IPS-18a (cell line): ENCODE data around the gene GMPR.
A peak's percentile ranks its signal among the peaks of the same experiment; 100 is the strongest.

Experiments used
- H3K27ac ChIP-seq: one replicate; pipeline ENCODE4 v1.5.1; 2013; ENCODE audit warnings: low read length
- H3K27me3 ChIP-seq: one replicate; pipeline ENCODE4 v1.6.1; 2013; ENCODE audit warnings: mild to moderate bottlenecking, low read length; ENCODE audit not compliant: control insufficient read depth, insufficient read depth
- H3K36me3 ChIP-seq: one replicate; pipeline ENCODE4 v1.6.1; 2013; ENCODE audit warnings: low read depth, low read length; ENCODE audit not compliant: control insufficient read depth
- H3K4me1 ChIP-seq: one replicate; pipeline ENCODE4 v1.6.1; 2013; ENCODE audit warnings: low read depth, low read length; ENCODE audit not compliant: control insufficient read depth
- H3K4me3 ChIP-seq: one replicate; pipeline ENCODE4 v1.5.1; 2013; ENCODE audit warnings: low read length
- H3K9ac ChIP-seq: one replicate; pipeline ENCODE4 v1.6.1; 2013; ENCODE audit warnings: mild to moderate bottlenecking, low read length, moderate library complexity
- H3K9me3 ChIP-seq: one replicate; pipeline ENCODE4 v1.6.1; 2013; ENCODE audit warnings: low read depth, low read length; ENCODE audit not compliant: control insufficient read depth

GMPR gene

DNA sequence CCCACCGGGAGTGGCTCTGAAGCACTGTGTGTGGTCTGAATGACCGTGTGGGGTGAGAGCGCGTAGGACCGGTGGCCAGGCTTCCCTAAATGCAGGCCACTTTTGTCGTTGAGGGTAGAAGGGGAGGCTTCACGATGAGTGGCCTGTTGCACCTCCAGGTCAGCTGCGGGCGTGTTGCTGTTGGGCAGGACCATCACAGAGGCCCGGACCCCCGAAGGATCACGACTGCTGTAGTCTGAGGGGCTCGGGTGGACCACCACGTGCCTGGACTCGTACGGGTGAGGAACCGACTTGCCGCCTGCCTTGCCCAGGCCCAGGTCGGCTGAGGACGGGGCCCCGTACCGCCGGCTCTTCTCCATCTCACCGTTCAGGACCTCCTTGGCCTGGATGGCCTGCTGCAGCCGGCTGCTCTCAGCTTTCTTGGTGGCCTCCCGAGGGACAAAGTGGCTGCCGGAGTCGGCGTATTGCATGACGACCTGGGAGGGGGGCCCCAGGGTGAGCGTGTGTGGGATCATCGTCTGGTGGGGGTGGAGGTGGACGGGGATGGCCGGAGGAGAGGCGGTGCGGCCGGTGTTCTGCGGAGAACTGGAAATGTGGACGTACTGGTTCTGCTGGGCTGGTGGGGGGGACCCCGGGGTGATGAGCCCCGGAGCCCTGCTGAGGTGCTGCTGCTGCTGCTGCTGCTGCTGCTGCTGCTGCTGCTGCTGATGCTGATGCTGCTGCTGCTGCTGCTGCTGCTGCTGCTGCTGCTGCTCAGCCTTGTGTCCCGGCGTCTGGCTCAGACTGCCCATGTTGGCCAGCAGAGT lies 88.8 kb downstream of the GMPR start:
- Histone ChIP-seq H3K4me3 (no peak overlapping the region), H3K4me1 (peaks cover 15% of the 10 kb centered on the region), H3K27me3 (no peaks in the 10 kb centered on the region), H3K36me3 (no peaks in the 10 kb centered on the region), H3K9me3 (no peaks in the 10 kb centered on the region), H3K27ac (no peak overlapping the region), H3K9ac (no peak overlapping the region)

DNA sequence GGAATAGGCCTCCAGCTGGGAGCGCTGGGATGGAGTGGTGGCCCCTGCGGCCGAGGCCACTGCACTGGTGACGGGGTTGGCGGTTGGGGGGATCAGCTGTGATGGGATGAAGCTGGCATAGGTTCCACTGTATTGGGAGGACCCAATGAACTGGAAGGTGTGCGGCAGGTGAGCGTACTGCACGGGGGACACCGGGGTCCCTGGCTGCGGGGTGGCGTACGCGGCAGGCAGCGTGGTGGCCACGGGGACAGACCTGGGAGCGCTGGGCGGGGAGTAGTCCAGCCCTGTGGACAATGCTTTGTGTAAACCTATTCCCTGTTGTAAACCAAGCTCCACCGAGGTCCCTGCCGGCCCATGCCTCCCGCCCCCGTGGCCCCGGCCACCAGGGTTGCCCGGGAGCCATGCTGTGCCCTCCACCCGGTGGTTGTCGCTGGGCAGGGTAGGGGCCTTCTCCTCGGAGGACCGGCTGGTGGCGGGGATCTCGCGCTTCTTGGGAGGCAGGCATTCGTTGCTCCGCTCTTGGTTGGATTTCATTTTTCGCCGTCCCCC lies 89.5 kb downstream of the GMPR start:
- Histone ChIP-seq H3K9ac (no peak overlapping the region), H3K36me3 (no peaks in the 10 kb centered on the region), H3K27ac (no peak overlapping the region), H3K4me1 (peaks cover 15% of the 10 kb centered on the region), H3K9me3 (no peaks in the 10 kb centered on the region), H3K4me3 (no peak overlapping the region), H3K27me3 (no peaks in the 10 kb centered on the region)

DNA sequence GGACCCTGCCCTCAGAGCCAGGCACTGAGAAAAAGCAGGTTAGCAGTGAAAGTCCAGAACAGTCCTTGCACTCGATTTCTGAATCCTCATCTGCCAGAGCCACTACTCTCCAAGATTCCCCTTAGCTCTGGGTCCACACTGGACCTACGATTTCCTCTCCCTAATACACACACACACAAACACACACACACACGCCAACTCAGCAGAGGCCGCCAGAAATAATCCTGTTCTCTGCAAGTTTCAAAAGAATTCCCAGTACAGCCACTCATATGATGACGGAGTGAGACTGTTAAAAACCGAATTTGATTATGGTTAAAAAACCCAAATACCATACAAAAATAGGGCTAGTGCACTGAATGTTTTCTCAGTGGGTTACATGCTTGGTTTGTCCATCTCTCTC lies 90.8 kb downstream of the GMPR start:
- Histone ChIP-seq H3K9ac (no peak overlapping the region), H3K9me3 (no peaks in the 10 kb centered on the region), H3K27ac (no peak overlapping the region), H3K4me1 (peaks cover 11% of the 10 kb centered on the region), H3K27me3 (no peaks in the 10 kb centered on the region), H3K36me3 (no peaks in the 10 kb centered on the region), H3K4me3 (no peak overlapping the region)

DNA sequence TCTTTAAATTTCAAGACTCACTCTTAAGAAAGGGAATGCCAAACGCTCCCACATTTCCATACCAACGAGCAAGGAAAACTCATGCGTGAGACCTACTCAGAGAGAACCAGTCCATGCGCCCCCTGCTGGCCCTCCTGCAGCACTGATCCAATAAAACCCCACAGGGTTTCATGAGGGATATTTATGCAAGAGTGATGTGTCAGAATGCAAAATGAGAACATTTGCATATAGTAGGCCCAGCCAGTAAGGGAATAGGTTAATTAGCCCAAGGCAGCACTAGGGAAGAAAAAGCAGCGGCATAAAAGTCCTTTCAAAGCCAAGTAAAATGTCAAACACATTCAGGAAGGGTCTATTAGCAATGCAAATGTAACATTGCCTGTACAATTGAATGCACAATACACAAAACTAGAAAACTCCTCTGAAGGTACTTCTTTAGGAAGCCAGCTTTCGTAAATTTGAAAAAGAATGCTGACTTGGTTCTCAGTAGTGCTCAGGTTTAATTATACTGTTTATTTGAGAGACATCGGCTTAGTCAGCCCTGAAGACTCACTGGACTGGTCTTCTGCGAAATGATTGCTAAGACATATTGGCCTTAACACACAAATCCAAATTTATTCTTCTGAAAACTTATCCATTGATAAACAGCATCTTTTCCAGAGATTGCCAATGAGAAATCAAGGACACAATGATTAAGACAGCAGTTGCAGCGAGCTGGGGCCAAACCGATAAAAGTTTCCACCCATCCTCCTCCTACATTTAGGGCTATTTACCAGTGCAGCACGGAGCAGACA lies 93.2 kb downstream of the GMPR start:
- Histone ChIP-seq H3K4me3 (peak overlapping the region; percentile 6), H3K9me3 (no peaks in the 10 kb centered on the region), H3K4me1 (peaks cover 5% of the 10 kb centered on the region), H3K36me3 (no peaks in the 10 kb centered on the region), H3K27me3 (no peaks in the 10 kb centered on the region), H3K9ac (no peak overlapping the region), H3K27ac (no peak overlapping the region)

DNA sequence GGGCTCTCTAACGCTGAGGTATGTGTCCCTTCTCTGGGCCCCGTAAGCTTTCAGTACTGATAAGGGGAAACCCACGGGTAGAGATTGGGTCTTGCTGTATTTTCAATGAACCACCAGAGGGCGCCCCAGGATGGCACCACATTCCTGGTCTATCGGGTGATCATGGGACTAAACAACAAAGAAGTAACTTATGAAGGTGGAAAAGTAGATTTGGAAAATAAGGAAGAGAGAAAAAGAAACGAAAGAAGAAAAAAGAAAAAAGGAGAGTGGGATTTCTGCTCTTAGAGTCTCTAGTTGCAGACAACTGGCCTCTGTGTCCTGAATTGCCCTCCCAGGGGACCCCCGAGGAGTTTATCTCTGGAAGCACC lies 93.8 kb downstream of the GMPR start:
- H3K9me3 ChIP-seq = no peaks in the 10 kb centered on the region
- no peak overlapping the region for H3K27ac ChIP-seq
- H3K9ac ChIP-seq = no peak overlapping the region
- no peaks in the 10 kb centered on the region for H3K36me3 ChIP-seq
- H3K27me3 ChIP-seq = no peaks in the 10 kb centered on the region
- peaks cover 5% of the 10 kb centered on the region for H3K4me1 ChIP-seq
- peak overlapping the region; percentile 6 for H3K4me3 ChIP-seq

DNA sequence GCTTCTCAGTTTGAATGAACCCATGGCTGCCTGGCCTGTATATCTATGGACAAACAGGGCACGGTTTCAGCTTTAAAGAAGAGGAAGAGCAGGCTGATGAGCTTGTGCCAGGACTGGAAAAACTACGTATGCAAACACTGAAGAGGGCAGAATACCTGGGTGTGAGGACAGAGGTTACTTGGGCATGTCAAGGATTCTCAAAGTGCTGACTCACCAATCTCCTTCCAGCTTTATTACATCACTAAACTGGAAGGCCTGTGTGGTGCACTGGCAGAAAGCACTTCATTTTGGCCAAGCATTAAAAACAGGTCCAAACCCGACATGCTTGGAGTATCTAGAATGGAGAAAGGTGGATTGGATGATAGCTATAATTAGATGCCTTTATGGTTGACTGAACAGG lies 95.2 kb downstream of the GMPR start:
- Histone ChIP-seq H3K27ac (no peak overlapping the region), H3K36me3 (no peaks in the 10 kb centered on the region), H3K27me3 (no peaks in the 10 kb centered on the region)

DNA sequence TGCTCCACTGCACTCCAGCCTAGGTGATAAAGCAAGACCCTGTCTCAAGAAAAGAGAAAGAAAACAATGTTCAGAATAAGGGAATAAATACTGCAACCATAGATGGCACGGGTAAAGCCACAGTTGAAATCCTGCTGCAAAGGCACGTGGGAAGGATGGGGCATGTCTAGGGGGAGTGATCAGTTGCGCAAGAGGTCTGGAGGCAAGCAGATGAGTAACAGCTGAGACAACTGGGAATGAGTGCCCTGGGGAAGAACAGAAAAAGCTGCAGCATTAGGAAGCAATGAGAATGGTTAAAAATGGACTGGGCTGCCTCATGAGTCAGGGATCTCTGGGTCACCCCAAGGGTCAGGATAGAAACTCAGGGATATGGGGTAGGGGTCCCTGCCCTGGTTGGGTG lies 96.3 kb downstream of the GMPR start:
- H3K36me3 ChIP-seq = no peaks in the 10 kb centered on the region
- H3K4me1 ChIP-seq = peaks cover 5% of the 10 kb centered on the region
- no peak overlapping the region for H3K4me3 ChIP-seq
- H3K9ac ChIP-seq = no peak overlapping the region
- no peak overlapping the region for H3K27ac ChIP-seq
- H3K27me3 ChIP-seq = no peaks in the 10 kb centered on the region
- no peaks in the 10 kb centered on the region for H3K9me3 ChIP-seq

More for the DNA sequence above, 95.2 kb downstream of the GMPR start:
- Histone ChIP-seq H3K9ac (no peak overlapping the region), H3K4me3 (no peak overlapping the region), H3K4me1 (peaks cover 5% of the 10 kb centered on the region), H3K9me3 (no peaks in the 10 kb centered on the region)

DNA sequence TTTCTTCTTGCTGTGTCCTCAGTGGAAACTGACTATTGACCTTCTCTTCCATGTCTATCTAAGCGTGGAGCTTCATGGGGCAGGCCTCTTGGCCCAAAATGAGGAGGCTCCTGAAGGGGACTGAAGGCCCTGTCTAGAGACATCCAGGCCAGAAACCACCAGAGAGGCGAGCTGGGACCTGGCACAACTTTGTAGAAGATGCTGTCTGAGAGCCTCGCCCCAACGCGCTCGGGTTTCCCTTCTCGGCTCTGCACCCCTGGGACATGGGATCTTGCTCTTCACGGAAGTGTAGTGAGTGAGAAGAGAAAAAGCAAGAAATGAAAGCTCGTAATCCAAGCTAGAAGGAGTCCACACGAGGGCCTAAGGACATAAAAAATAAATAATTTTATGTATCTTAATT lies 96.8 kb downstream of the GMPR start:
- peaks cover 5% of the 10 kb centered on the region for H3K4me1 ChIP-seq
- H3K36me3 ChIP-seq = no peaks in the 10 kb centered on the region
- no peak overlapping the region for H3K27ac ChIP-seq
- H3K9me3 ChIP-seq = no peaks in the 10 kb centered on the region
- no peaks in the 10 kb centered on the region for H3K27me3 ChIP-seq
- H3K9ac ChIP-seq = no peak overlapping the region
- H3K4me3 ChIP-seq = no peak overlapping the region

DNA sequence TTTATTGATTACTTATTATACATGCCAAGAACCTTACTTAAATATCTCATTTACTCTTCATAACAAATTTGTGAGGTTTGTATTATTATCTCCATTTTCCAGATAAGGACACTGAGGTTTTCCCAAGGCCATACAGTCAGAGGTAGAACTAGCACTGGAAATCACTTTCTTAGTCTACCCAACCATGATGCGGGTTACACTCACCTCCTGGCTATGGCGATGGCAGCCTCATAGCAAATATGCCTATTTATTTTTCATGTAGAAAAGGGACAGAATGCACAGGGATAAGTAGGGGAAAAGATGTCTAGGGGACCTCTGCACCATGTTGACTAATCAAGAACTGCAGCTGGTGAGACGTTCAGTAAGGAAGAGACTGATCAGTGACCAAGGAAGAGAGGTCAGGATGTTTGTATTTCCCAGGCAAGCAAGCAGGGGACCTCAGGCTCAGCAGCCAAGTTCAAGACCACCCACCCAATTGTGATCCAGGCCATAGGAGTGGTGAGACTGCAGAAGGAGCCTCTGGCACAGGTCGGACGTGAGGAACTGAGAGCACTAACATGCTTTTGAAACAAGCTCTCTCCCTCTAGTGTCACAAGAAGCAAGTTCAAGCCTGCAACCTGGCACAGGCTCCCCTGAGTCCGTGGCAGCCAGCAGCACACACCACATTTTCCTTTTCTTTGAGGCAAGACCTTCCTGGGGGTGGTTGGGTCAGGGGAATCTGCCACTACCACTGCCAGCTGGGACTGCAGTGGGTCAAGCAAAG lies 97.8 kb downstream of the GMPR start:
- H3K27me3 ChIP-seq = no peaks in the 10 kb centered on the region
- no peak overlapping the region for H3K27ac ChIP-seq
- H3K9me3 ChIP-seq = no peaks in the 10 kb centered on the region
- no peak overlapping the region for H3K9ac ChIP-seq
- H3K36me3 ChIP-seq = no peaks in the 10 kb centered on the region
- peaks cover 5% of the 10 kb centered on the region for H3K4me1 ChIP-seq
- no peak overlapping the region for H3K4me3 ChIP-seq

DNA sequence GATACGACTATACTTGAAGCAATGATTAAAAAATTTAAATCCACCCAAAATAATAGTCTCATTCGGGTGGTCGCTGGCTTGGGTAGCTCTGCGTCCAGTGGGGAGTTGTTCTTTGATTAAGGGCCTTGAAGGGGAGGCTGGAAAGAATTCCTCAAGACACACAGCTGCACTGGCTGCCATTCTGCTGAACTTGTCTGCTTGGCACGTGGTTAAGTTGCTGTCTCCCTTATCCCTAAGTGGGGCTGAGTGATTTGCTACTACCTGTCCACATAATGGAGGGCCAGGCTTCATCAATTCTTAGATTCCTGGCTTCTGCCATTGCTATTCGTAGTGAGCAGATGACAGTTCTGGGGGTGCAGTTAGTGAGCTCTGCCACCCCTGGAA lies 98.5 kb downstream of the GMPR start:
- peaks cover under 1% of the 10 kb centered on the region for H3K4me1 ChIP-seq
- H3K36me3 ChIP-seq = no peaks in the 10 kb centered on the region
- H3K27ac ChIP-seq = no peak overlapping the region
- H3K9ac ChIP-seq = no peak overlapping the region
- no peaks in the 10 kb centered on the region for H3K9me3 ChIP-seq
- H3K4me3 ChIP-seq = no peak overlapping the region
- H3K27me3 ChIP-seq = no peaks in the 10 kb centered on the region

DNA sequence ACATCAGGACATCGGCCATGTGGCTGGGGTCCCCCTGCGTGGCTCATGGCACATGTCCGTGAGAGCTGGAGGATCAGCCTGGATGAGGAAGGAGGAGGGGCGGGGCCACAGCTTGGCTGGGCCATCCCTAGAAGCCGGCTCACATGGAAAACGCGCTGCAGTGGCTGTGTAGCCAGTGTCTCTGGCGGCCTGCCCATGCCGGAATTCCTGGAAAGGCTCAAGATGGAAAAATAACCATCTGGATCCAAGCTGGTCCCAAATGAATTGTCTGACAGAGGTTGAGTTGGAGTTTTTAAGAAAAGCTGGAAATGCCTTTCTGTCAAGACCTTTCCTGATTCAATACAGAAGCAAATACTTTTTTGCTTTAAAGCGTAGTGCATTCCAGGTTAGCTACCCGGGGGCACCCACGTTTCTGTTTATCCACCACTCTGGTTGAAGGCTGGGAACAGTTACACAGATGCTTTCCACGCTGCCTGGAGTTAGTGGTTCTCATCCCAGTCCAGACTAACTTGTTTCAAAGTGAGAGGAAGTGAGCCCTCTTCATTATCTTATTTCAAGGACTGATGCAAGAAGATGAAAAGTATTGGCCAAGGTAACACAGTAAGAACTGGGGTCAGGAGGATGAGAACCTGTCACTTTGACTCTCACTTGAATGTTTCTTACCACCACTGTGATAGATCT lies 99.0 kb downstream of the GMPR start:
- no peak overlapping the region for H3K27ac ChIP-seq

More for the DNA sequence above, 99.0 kb downstream of the GMPR start:
- Histone ChIP-seq H3K9me3 (no peaks in the 10 kb centered on the region), H3K4me3 (no peak overlapping the region), H3K36me3 (no peaks in the 10 kb centered on the region), H3K27me3 (no peaks in the 10 kb centered on the region), H3K9ac (no peak overlapping the region), H3K4me1 (no peaks in the 10 kb centered on the region)
